T-helper 22 cell (primary cell): ENCODE measurements around the gene PTPRE.
"Not testable (repeated sequence)": the region's sequence is repeated elsewhere in the genome, so short reads cannot be mapped to it uniquely, and the experiment has no call there.

Experiments used
- DNase-seq: peaks from one replicate; pipeline ENCODE4 v3.0.0-alpha.2; 2020; ENCODE audit warnings: low read depth

PTPRE gene

GRCh38 chr10:127982601-127983000 is 75.7 kb downstream of the PTPRE start:
- DNase-seq = no peak

- DNase-seq = no peak
Observed at GRCh38 chr10:127983344-127984100, 76.6 kb downstream of the PTPRE start.

- DNase-seq = no peak
Observed at GRCh38 chr10:127984945-127985344, 78.0 kb downstream of the PTPRE start.

- DNase-seq = no peak
Observed at GRCh38 chr10:127986531-127987466, 79.9 kb downstream of the PTPRE start.

GRCh38 chr10:127987467-127988380 is 80.8 kb downstream of the PTPRE start:
- no peak for DNase-seq

- no peak for DNase-seq
Observed at GRCh38 chr10:127989481-127990012, 82.6 kb downstream of the PTPRE start.

GRCh38 chr10:127990132-127990788 is 83.4 kb downstream of the PTPRE start:
- DNase-seq = not testable (repeated sequence)

- no peak for DNase-seq
Observed at GRCh38 chr10:127990846-127991542, 84.1 kb downstream of the PTPRE start.

- no peak for DNase-seq
Observed at GRCh38 chr10:127991543-127992255, 84.8 kb downstream of the PTPRE start.

- DNase-seq = no peak
Observed at GRCh38 chr10:127992376-127992775, 85.5 kb downstream of the PTPRE start.

- DNase-seq = no peak
Observed at GRCh38 chr10:127993056-127993690, 86.3 kb downstream of the PTPRE start.

- DNase-seq = no peak
Observed at GRCh38 chr10:127995939-127996338, 89.0 kb downstream of the PTPRE start.

GRCh38 chr10:127996586-127996985 is 89.7 kb downstream of the PTPRE start:
- DNase-seq = no peak

- no peak for DNase-seq
Observed at GRCh38 chr10:127997271-127997670, 90.4 kb downstream of the PTPRE start.

GRCh38 chr10:127997937-127998336 is 91.0 kb downstream of the PTPRE start:
- DNase-seq = no peak

- DNase-seq = no peak
Observed at GRCh38 chr10:127998501-127999144, 91.7 kb downstream of the PTPRE start.

GRCh38 chr10:127999297-128000129 is 92.6 kb downstream of the PTPRE start:
- no peak for DNase-seq
